HepG2 (cell line): ENCODE measurements around the gene ACBD6.

ENCODE experiments used
- NFYB ChIP-seq: sonication (generic); formaldehyde crosslinking; IDR thresholded peaks from 2 replicates; pipeline ENCODE4 v1.4.0; 2020; ENCODE audit warnings: missing genetic modification reagents
- SMARCC2 ChIP-seq: fragments of 450-650 bp; IDR thresholded peaks from 2 replicates; pipeline ENCODE4 v1.6.1; 2017; ENCODE audit warnings: antibody characterized with exemption, mild to moderate bottlenecking
- SMC3 ChIP-seq: IDR thresholded peaks from 2 replicates; pipeline ENCODE4 v1.6.1; 2011; ENCODE audit warnings: low read length, improper control_type of control experiment
- TF ChIP-seq, protein P1 (sequence below): sonication (generic); formaldehyde crosslinking; IDR thresholded peaks from 2 replicates; pipeline ENCODE4 v1.4.0; 2020; ENCODE audit warnings: mild to moderate bottlenecking, missing genetic modification reagents
- TF ChIP-seq, protein P2 (sequence below), 2 experiments: fragments of 450-650 bp in 1 of 2; sonication (generic) in 1 of 2; formaldehyde crosslinking; IDR thresholded peaks; 2 replicates each; pipeline versions ENCODE4 v1.5.0 to v1.8.0; 2020 to 2022; ENCODE audit warnings: mild to moderate bottlenecking in 1 of 2, missing genetic modification reagents in 1 of 2

- TF ChIP-seq SMARCC2 = no peak
- TF ChIP-seq, protein P1, sequence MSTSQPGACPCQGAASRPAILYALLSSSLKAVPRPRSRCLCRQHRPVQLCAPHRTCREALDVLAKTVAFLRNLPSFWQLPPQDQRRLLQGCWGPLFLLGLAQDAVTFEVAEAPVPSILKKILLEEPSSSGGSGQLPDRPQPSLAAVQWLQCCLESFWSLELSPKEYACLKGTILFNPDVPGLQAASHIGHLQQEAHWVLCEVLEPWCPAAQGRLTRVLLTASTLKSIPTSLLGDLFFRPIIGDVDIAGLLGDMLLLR (CRISPR knock-in tag) = no peak
- TF ChIP-seq, protein P2, sequence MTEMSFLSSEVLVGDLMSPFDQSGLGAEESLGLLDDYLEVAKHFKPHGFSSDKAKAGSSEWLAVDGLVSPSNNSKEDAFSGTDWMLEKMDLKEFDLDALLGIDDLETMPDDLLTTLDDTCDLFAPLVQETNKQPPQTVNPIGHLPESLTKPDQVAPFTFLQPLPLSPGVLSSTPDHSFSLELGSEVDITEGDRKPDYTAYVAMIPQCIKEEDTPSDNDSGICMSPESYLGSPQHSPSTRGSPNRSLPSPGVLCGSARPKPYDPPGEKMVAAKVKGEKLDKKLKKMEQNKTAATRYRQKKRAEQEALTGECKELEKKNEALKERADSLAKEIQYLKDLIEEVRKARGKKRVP (CRISPR knock-in tag; IDR thresholded peaks at IDR 0.05) = no peak
- no peak for TF ChIP-seq SMC3
- TF ChIP-seq NFYB (CRISPR knock-in tag) = no peak
These were observed 125.6 kb downstream of the ACBD6 start for GRCh38 chr1:180376800-180377199.
